GDM1 (cell line): ENCODE data around the gene KCNQ1.

Experiments
- DNase-seq: peaks from one replicate; lab custom pipeline; 2025; lab: John Stamatoyannopoulos, UW

The KCNQ1 gene

DNA sequence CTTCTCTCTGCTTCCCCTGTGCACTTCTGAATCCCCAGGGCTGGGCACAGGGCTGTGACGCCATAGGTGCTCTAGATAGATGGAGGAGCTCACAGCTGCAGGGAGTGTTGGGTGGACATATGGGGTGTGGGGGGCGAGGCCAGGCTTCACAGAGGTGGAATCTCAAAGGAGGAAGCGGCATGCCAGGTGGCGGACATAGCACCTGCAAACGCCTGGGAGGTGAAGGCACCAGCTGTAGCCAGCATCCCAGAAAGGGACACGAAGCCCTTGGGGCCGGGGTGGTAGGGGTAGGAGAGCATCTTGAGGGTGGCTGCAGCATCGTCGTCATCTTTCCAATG, 269.6 kb downstream of the KCNQ1 start:
- DNase-seq = no peak

DNA sequence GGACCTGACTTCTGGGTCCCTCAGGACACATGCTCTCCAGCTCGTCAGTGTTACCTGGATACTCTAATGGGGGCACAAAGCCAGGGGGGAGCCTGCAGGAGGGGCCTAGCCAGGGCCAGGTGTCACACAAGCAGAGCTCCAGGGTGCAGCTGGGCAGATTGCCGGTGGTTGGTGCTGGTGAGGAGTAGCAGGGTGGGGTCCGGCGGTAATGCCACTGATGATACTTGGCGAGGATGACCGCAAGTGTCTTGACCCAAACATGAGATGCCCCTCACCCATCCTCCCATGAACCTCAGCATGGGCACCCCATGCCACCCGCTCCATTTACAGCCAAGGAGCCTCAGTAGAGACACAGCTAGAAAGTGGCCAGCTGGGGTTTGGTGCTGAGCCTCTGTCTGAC, 270.1 kb downstream of the KCNQ1 start:
- DNase-seq = no peak

DNA sequence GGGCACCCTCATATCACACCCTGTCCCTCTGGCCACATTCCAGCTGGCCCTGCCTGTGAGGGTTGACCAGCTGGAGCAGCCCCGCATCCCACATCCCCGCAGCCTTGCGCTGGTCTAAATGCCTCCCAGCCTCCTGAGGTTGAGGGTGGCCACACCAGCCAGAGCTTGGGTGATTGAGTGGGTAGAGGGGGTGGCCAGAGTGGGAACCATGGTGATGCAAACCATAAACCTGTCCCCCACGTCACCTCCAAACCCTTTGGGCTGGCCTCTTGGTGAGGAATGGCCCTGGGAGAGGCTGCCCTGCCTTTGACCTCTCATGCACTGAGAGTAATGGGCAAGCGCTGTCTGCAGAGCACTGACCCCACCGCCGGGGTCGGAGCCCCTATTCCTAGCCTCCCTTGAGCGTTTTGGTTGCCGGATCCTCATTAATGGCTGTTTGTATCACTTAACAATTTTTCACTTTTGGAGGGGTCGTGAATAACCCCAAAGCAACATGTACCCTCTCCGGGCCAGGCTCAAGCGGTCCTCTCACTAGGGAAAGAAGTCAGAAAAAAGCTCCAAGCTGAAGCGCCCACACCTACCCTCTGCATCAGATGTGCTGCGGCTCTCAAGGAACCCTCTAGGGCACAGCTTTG, 271.0 kb downstream of the KCNQ1 start:
- no peak for DNase-seq

DNA sequence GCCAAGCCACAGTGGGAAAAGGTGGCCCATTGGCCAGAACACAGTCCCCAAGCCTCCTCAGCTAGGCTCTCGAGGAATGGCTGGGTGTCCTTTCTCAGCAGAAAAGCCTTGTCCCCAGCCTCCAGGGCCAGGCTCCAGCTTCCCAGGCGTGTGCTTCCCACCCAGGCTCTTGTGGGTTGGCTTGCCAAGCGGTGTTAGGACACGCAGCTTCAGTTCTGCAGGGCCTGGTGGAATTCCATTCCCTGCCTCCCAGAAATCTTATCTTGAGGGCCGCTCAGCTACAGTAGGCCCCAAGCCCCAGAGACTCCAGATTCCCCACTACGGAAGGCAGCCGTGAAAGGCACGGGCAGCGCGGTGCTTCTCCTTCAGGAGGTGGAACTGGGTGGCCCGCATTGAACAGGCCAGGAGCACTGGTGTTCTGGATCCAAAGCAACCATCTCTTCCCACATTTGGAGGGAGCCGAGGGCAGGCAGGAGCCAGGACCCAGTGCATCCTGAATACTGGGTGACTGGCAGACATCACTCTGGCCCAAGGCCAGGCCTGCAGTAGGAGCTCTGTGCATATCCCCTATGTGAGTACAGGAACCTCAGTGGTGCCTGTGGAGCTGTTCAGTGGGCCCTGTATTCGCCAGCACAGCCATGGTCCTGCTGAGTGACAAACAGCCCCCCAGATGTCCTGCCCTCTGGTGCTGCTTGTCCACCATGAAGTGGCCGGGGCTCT, 271.7 kb downstream of the KCNQ1 start:
- DNase-seq = no peak

DNA sequence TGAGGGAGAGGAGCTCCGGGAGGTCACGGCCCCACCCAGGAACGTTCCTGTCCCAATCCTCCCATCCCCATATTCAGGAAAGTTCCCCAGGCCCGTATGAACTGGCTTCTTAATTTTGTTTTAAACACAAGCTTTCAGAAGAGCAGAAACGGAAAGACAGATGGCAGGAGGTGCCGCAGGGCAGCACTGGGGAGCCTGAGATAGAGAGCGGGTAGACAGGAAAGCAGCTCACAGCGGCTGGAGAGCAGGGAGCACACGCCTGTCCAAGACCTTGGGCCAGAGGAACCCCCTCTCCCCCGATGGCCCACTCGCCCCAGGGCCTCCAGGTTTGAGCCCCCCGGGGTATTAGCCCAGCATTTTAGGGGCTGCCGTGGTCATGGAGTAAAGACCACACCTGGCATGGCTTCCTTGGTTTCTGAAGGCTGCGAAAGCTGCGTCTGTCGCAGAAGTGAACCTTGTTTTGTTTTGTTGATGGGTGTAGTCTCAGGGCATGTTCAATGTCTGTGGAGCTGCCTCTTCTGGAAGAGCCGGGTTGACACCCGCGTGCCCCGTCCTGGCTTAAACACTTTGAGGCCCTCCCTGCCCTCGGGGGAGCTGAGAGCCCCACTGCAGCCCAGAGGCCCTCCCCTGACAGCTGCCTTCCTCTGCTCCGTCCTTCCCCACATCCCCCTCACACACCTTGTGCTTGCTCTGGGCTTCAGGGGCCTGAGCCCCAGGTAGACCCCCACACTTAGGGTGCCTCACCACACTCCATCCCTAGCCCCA, 272.9 kb downstream of the KCNQ1 start:
- DNase-seq = no peak

DNA sequence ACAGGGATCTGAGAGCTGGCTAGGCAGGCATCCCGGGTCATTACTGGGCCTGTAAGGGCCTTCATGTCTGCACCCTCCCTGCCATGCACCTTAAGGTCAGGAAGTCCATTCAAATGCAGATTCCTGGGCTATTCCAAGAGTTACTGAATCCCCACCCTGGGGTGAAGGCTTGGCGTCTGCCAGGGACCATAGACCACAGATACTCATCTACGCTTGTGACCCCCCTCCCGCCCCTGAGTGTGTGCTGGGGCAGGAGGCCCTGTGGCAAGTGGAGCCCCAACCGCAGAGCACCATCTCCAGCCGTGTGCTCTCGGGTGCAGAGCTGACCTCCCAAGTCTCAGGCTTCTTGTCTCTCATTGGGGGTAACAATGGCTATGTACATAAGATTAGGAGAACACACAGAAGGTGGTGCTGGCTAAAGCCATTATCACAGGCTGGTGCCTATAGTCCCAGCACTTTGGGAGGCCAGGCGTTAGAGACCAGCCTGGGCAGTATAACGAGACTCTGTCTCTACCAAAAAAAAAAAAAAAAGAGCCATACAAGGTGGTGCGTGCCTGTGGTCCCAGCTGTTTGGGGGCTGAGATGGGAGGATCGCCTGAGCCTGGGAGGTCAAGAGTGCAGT, 274.1 kb downstream of the KCNQ1 start:
- no peak for DNase-seq

DNA sequence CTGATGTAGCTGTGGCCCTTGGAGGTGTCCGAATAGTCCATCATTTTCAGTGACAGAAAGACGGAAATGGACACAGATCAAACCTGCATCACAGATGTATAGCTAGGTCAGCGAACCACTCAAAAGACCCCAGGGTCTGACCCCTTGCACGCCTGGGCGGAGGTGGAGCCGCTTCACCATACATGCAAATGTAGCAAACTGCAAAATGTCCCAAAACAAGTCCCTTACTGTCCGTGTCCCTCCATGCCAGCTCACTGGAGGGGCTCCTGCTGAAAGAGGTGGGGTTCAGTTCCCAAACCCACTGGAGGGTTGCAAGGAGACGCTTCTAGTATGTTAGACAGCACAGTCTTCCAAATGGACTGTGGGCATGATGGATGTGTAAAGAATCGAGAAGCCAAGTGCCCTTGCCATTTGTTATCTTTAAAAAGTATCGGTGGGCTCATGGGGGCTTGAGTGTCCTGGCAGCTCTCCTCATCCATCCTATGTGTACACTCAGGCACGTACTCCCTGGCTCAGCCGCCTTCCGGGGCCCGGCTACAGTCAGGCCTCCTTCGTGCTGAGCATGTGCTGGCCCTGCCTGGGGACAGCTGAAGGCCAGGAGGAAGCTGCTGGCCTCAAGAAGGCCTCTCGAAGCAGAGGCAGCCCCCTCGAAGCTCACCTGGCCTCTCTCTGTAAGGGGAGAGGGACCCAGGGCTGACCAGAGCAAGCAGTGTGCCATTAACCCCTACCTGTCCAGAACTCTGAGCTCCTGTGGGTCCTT, 275.2 kb downstream of the KCNQ1 start:
- DNase-seq = no peak

DNA sequence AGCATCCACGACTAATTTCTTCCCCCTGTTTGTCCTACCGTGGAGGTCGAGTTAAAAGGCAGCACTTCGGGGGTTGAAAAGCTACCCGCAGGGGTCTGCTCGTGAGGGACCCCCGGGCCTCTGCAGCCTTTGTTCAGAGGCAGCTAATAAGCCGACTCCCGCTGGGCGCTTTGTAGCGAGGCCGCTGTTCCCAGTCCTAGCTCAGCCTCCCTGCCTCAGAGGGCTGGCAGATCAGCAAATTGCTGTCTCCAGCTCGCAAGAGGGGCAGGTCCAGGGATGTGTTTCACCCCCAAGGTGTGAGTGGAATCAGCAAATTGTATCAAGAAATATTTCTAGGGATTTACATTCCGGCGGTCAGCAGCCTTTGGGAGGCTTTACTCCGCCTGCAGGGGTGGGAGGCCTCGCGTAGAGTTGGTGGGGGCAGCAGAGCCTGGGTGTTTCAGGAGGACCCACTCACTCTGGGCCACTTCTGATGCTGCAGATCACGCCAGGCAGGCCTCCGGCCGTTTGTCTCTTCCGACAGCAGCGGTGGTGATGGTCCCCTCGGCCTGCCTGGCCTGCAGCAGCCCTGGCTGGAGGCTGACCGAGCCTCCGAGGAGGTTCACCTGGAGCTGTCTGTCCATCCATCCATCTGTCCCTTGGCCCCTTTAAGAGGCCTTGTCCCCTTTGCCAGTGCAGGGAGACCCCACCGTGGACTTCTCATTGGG, 276.6 kb downstream of the KCNQ1 start:
- DNase-seq = no peak

DNA sequence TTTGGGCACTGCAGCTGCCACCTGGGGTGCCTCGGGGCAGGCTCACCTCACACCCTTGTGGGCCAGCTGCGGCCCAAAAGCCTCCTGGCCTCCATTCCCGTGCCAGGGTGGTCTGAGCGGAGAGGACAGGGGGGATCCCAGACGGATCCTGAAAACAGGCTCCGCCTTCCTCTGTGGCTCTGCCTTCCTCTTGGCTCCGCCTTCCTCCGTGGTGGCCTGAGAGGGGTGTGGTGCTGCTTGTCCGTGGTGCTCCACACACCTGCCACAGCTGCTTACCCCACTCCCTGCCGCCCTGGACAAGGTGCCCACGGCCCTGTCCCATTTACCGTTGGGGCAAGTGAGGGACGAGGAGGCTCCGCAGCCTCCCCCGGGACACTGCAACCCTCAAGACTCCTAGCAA, 278.1 kb downstream of the KCNQ1 start:
- DNase-seq = no peak

DNA sequence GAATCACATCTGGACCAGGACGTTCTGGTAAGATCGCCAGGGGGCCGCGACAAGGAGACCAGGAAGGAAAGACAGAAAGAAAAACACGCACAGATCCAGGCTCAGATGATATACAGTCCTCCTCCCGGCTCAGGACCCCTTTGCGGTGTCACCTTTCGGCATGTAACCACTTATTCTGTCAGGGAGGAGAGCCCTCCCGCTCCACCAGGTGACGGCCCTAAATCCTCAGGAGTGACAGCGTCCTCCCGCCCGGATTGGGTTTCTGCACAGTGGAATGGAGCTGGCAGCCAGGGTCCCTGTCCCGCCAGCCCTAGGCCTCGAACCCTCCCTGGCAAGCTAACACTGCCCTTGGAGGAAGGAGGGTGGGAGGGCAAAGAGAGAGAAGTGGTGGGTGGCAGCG, 279.3 kb downstream of the KCNQ1 start:
- no peak for DNase-seq

DNA sequence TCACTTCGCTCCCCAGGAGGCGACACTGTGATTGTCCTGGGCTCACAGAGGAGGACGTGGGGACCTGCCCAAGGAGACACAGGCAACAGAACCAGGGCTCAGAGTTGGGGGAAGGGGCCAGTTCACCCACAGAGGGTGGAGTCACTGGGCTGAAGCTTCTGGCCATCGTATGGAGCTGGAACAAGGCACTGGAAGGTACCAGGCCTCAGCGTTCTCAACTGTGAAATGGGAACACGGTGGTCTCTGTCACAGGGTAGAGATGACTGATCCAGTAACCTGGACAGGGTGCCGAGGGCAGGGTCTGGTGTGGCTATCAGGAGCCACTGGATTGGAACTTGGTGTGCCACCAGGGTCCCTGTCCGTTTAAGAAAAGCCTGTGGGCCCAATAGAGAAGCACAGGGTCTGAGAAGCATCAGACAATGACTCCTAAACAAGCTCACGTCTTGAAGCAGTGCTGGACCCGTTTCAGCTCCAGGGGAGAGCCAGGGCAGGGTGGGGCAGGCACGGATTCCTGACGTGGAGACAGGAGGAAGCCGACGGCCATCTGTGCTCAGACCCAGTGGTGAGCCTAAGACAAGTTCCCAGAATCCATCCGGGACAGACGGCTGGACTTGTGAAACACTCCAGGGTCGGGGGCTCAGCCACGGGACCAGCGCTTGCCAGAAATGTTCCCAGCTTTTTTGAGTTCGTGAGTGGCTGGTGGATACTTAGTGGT, 280.0 kb downstream of the KCNQ1 start:
- no peak for DNase-seq

DNA sequence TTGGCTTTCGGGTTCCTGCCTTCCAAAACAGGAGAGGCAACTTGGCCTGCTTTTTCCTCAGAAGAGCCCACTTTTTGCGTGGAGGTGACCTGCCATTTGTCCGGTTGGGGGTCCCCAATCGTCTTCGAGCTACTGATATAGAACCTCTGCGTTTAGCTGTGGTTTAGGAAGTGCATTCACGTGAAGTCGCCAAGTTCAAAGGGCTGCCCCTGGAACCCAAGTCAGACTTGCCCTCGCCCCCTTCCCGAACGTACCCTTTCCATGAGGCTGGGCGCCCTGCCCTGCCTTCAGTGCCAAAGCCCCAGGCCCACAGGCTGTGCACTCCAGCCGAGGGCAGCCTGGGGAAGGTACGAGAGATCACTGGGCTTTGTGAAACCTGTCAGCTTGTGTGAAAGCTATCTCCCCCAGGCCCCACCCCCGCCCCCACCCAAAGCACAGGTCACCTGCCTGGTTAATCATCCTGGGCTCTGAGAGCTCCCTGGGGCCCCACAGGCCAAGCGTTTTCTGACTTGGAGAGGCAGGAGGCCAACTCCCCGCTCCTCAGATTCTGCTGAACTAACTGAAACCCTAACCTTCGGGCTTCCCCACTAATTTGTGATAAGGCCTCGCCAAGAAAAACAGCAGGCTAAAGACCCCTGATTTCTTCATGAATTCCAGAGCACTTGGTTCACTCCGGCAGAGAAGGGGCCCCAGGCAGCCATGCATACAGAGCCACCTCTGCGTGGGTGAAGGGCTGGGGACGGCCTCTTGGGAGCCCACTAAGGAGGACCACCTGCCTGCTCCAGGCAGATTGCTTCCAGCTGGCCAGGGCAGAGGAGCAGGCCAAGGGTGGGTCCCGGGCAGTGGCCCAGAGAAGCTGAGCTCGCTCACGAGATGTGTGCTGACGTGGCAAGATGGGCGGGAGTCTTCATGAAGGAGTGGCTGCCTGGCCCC, 280.8 kb downstream of the KCNQ1 start:
- no peak for DNase-seq

DNA sequence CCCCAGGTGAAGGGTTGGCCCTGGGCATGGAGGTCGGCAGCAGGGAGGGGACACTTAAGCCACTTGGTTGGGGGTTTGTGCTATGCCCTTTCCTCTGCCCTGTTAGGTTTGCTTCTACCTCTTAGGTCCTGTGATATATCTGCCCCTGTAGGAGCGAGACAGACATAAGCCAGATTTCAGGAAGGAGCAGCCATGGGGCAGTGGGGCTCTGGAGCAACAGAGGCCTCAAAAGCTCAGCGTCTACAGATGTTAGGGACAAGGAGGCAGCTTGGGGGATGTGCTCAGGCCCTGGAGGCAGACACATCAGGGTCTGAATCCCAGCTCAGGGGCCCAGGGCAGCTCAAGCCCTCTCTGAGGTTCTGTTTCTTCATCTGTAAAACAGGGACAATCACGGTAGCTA, 282.2 kb downstream of the KCNQ1 start:
- DNase-seq = no peak

DNA sequence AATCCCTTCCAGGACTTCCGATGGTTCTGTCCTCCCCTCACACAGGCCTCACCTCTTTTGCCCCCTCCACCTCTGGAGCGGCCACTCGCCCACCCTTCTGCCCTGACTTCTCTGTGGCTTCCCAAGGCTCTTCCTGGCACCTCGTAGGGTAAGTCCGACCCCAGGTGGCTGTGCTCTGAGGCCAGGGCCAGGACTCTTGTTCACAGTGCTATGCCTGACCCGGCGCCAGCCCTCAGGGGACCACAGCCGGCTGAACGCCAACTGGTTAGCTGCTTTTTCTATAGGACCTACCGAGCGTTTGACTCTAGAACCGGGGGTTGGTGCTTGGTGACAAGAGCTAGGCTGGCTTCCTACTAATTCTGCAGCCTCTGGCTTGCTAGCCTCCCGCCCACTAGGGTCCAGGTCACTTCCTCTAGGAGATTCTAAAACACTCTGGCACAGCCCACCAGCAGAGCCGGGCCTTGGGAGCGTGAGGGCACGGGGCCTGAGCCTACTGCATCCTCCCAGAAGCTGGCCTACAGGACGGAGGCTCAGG, 283.4 kb downstream of the KCNQ1 start:
- DNase-seq = no peak

DNA sequence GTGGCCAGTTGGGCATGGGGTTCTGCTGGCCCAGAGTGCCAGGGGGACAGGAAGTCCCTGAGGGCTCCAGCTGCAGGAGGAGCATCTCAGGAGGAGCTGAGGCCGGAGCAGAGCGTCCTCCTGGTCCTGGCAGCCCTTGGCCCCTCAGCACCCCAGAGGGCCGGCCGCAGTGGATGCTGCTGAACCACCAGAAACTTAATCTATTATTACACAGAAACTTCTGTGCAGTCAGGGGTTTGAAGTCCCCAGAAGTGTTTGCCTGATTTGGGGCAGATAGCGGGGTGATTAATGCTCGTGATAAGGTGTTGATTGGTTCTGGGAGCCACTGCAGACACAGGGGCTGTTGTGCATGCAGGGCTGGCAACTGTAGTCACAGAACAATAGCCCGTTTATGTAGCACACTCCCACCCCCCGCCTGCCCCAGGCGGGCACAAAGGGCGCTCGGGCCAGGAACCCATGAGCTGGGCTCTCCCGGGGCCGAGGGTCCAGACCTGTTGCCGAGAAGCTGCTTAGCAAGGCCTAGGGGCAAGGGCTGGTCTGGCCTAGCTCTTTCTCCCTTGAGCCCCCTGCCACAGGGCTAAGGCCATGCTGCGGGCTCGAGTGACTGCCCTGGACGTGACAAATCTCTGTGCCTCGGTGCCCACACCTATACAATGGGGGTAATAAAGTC, 284.0 kb downstream of the KCNQ1 start:
- DNase-seq = no peak

DNA sequence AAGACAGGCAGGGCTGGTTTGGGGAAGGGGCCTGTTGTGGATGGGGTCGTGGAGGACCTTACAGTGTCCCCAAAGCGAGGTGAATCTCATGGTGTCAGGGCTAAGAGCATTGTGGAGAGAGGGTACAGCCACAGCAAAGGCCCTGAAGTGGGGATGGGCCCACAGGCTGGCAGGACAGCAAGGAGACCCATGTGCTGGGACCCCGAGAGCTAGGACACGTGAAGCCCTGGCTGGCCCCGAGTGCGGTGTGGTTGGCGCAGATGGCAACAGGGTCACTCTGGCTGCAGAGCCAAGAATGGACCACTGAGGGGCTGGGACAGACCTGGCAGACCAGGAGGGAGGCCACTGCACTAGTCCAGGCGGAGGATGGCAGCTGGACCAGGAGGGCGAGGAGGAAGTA, 285.0 kb downstream of the KCNQ1 start:
- no peak for DNase-seq

DNA sequence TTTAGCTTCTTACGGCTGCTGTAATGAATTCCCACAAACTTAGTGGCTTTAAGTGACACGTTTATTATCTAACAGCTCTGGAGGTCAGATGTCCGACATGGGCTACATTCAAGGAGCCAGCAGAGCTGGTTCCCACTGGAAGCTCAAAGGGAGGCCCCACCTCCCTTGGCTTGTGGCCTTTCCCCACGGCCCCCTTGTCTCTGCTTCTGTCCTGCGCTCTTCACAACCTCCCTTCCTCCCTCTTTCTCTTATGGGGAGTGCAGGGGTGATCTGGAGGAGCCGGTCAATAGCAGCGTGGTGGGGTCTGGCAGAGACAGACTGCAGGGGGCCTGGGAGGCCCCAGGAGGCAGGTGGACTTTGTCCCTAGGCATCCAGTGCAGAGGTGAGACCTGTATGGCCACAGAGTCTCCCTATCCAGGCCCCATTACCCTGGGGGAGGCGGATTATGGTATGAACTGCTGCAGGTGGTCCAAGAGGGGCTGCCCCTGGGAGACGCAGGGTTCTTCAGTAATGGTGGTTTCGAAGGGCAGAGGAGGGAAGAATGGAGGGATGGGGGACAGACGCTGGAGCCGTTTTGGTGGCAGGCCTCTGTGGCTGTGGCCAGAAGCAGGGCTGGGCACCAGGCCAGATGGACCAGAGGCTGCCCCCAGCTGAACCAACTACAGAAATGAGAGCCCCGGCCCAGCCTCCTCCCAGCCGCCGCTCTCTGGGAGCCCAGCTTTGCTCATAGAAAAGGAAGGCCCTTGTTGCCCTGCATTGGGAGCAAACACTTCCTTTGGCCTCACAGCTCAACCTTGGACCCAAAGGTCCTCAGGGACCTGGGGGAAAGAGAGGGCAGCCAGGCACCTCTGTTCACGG, 285.7 kb downstream of the KCNQ1 start:
- DNase-seq = no peak
